DMS 273 treated with DMSO at 0.1 percent for 48 hours (cell line): ENCODE measurements around the gene NKX1-2.
A peak's percentile ranks its signal among the peaks of the same experiment; 100 is the strongest.
"Not testable (repeated sequence)": the region's sequence is repeated elsewhere in the genome, so short reads cannot be mapped to it uniquely, and the experiment has no call there.

Experiments
- DNase-seq: peaks from one replicate; lab custom pipeline; 2025; lab: John Stamatoyannopoulos, UW

Gene NKX1-2

GRCh38 chr10:124451276-124451675 lies 1.4 kb upstream of the NKX1-2 start:
- no peak for DNase-seq

- DNase-seq = no peak
Observed at GRCh38 chr10:124450783-124451057, 885 bp upstream of the NKX1-2 start.

- no peak for DNase-seq
Observed at GRCh38 chr10:124449170-124450011, 444 bp downstream of the NKX1-2 start.

- DNase-seq = no peak
Observed at GRCh38 chr10:124448696-124449169, 1.1 kb downstream of the NKX1-2 start.

GRCh38 chr10:124447751-124448466 lies 1.9 kb downstream of the NKX1-2 start:
- no peak for DNase-seq

- DNase-seq = no peak
Observed at GRCh38 chr10:124446830-124447750, 2.7 kb downstream of the NKX1-2 start.

- DNase-seq = not testable (repeated sequence)
Observed at GRCh38 chr10:124441694-124442093, 8.1 kb downstream of the NKX1-2 start.

GRCh38 chr10:124436191-124436638 lies 13.6 kb downstream of the NKX1-2 start:
- no peak for DNase-seq

- DNase-seq = not testable (repeated sequence)
Observed at GRCh38 chr10:124435683-124436082, 14.2 kb downstream of the NKX1-2 start.

GRCh38 chr10:124433461-124433860 lies 16.4 kb downstream of the NKX1-2 start:
- no peak for DNase-seq

GRCh38 chr10:124430077-124430476 lies 19.8 kb downstream of the NKX1-2 start:
- no peak for DNase-seq

GRCh38 chr10:124429576-124429975 lies 20.3 kb downstream of the NKX1-2 start:
- DNase-seq = no peak

- DNase-seq = no peak
Observed at GRCh38 chr10:124428207-124428777, 21.5 kb downstream of the NKX1-2 start.

GRCh38 chr10:124425227-124425962 lies 24.4 kb downstream of the NKX1-2 start:
- DNase-seq = no peak

- no peak for DNase-seq
Observed at GRCh38 chr10:124423813-124424212, 26.0 kb downstream of the NKX1-2 start.

GRCh38 chr10:124422742-124423141 lies 27.1 kb downstream of the NKX1-2 start:
- DNase-seq = no peak

- no peak for DNase-seq
Observed at GRCh38 chr10:124420254-124420653, 29.6 kb downstream of the NKX1-2 start.

- DNase-seq = no peak
Observed at GRCh38 chr10:124419635-124420034, 30.2 kb downstream of the NKX1-2 start.

- peak; percentile 79 for DNase-seq
Observed at GRCh38 chr10:124418726-124419501, 30.9 kb downstream of the NKX1-2 start, which contains the start of gene OAT. TSS of gene OAT (minus strand) at chr10:124418923. CDS start at chr10:124412171, 6,752 bp downstream.
